BLaER1 treated with 17β-estradiol and CSF1 and Interleukin-3, amounts not matched to agents 10 nM and 100 nM (cell line): ENCODE data around the gene RBFOX1.

Experiments used
- H3K27ac ChIP-seq, 11 experiments: shearing (Covaris generic); formaldehyde crosslinking; 2 replicates each; pipeline ENCODE4 v1.8.1; 2022
- H3K27me3 ChIP-seq, 11 experiments: shearing (Covaris generic); formaldehyde crosslinking; 2 replicates each; pipeline ENCODE4 v1.8.1; 2022
- H3K36me3 ChIP-seq, 11 experiments: shearing (Covaris generic); formaldehyde crosslinking; 2 replicates each; pipeline ENCODE4 v1.8.1; 2022
- H3K4me1 ChIP-seq, 10 experiments: shearing (Covaris generic); formaldehyde crosslinking; 2 replicates each; pipeline ENCODE4 v1.8.1; 2022
- H3K4me2 ChIP-seq, 11 experiments: shearing (Covaris generic); formaldehyde crosslinking; 2 replicates each; pipeline ENCODE4 v1.8.1; 2022
- H3K4me3 ChIP-seq, 10 experiments: shearing (Covaris generic); formaldehyde crosslinking; 2 replicates each; pipeline ENCODE4 v1.8.1; 2022
- H3K9ac ChIP-seq, 11 experiments: shearing (Covaris generic); formaldehyde crosslinking; 2 replicates each; pipeline ENCODE4 v1.8.1; 2022
- H3K9me3 ChIP-seq, 11 experiments: shearing (Covaris generic); formaldehyde crosslinking; replicated peaks in 1 of 11; 2 replicates each; pipeline ENCODE4 v1.8.1; 2022
- H4K20me1 ChIP-seq, 11 experiments: shearing (Covaris generic); formaldehyde crosslinking; 2 replicates each; pipeline ENCODE4 v1.8.1; 2022
- Cebpa-rat ChIP-seq, 11 experiments: shearing (Covaris generic); IDR thresholded peaks; 2 replicates each; pipeline ENCODE4 v1.8.1; 2022

The RBFOX1 gene

DNA sequence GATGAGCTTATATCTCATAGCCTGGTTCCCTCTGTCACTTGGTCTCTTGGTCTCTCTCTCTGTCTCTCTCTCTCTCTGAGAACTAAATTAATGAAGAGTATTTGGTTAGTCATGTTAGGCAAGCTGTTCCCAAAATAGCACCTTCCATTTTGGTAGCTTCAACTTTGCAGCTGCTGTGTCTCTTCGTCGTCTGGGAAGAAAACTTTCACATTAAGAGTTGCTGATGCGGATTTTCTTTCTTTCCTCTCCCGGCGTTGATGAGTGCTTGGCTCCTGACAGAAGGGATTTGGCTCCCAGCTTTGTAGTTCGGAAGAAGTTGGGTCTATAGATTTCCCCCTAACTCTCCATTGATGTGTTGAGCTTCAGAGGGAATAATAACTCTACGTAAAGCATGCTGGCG lies at the start of gene RBFOX1:
Gene RBFOX1, plus strand, starts transcription at position 235 of the 400 bp plus-strand sequence.
- Histone ChIP-seq H3K4me2 (peak within 1 kb of the TSS in 10 of 11 experiments; percentile 29 to 64 (median 40); a peak in 19 of 22 replicates), H3K4me1 (peaks cover 0 to 20% (median 10%) of the 10 kb centered on the region in 10 experiments; a peak in 12 of 20 replicates), H3K27ac (no peak within 1 kb of the TSS), H3K9ac (no peak within 1 kb of the TSS), H3K9me3 (no peaks in the 10 kb centered on the region), H3K4me3 (no peak within 1 kb of the TSS), H4K20me1 (no peaks in the 10 kb centered on the region), H3K27me3 (no peaks in the 10 kb centered on the region), H3K36me3 (no peaks in the 10 kb centered on the region)
- TF ChIP-seq Cebpa-rat (IDR thresholded peaks at IDR 0.05) = no peak

DNA sequence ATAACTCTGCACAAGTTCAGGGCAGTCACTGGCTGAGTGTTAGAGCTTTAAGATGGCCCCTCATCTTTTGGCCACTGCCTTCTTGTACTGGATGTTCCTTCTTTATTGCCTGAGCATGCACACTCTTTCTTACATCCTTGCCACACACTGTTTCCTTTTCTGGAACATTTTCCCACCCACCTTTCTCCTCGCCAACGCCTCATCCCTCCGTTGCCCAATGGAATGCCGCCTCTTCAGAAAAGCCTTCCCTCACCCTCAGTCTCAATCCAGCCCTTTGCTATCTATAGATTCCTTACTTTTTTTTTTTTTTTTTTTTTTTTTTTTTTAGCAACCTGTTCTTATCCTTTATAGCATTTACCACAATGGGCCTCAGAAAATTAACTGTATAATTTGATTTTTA lies 47.9 kb upstream of the RBFOX1 start:
- no peak for TF ChIP-seq Cebpa-rat (IDR thresholded peaks at IDR 0.05)
- Histone ChIP-seq H3K4me2 (no peak overlapping the region), H3K36me3 (no peaks in the 10 kb centered on the region), H3K4me1 (peaks cover 9 to 15% (median 12%) of the 10 kb centered on the region in 10 experiments; a peak in 15 of 20 replicates), H3K9ac (no peak overlapping the region), H3K9me3 (peaks cover 8 to 14% (median 11%) of the 10 kb centered on the region in 11 experiments; a peak in 19 of 22 replicates), H4K20me1 (no peaks in the 10 kb centered on the region), H3K27ac (no peak overlapping the region), H3K4me3 (no peak overlapping the region), H3K27me3 (no peaks in the 10 kb centered on the region)

DNA sequence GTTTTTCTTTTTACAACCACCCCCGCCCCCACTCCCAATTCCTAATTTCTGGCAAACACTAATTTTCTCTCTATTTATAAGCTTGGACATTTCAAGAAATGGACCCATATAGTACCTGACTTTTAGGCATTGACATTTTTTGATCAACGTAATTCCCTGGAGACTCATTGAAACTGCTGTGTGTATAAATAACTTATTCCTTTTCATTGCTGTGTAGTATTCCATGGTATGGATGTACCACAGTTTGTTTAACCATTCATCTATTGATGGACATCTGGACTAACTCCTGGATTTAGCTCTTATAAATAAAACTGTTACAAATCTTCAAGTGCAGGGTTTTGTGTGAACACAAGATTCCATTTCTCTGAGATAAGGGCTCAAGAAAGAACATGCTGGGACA lies 47.1 kb upstream of the RBFOX1 start:
- Histone ChIP-seq H3K27me3 (no peaks in the 10 kb centered on the region), H3K4me1 (peaks cover 9 to 15% (median 12%) of the 10 kb centered on the region in 10 experiments; a peak in 15 of 20 replicates), H3K4me2 (no peak overlapping the region), H3K9ac (no peak overlapping the region), H4K20me1 (no peaks in the 10 kb centered on the region), H3K4me3 (no peak overlapping the region), H3K36me3 (no peaks in the 10 kb centered on the region), H3K9me3 (peaks cover 8 to 14% (median 11%) of the 10 kb centered on the region in 11 experiments; a peak in 19 of 22 replicates), H3K27ac (no peak overlapping the region)
- TF ChIP-seq Cebpa-rat (IDR thresholded peaks at IDR 0.05) = no peak

DNA sequence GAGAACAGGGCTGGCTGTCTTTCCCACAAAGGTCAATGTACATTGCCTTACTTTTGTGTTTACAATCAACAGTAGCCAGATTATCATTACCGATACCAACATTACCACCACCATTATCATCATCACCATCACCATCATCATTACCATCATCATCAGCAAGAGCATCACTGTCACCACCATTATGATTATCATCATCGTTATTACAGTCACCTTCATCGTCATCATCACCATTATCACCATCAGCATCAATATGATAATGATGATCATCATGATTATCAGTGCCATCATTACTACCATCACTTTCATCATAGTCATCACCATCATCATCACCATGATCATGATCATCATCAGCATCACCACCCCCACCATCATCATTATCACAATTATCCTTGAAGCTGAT lies 43.3 kb upstream of the RBFOX1 start:
- Histone ChIP-seq H3K27me3 (no peaks in the 10 kb centered on the region), H3K9me3 (peaks cover 8 to 14% (median 11%) of the 10 kb centered on the region in 11 experiments; a peak in 19 of 22 replicates), H3K4me3 (no peak overlapping the region), H3K4me1 (no peaks in the 10 kb centered on the region), H3K4me2 (no peak overlapping the region), H3K27ac (no peak overlapping the region), H3K36me3 (no peaks in the 10 kb centered on the region), H3K9ac (no peak overlapping the region), H4K20me1 (no peaks in the 10 kb centered on the region)
- TF ChIP-seq Cebpa-rat (IDR thresholded peaks at IDR 0.05) = no peak

DNA sequence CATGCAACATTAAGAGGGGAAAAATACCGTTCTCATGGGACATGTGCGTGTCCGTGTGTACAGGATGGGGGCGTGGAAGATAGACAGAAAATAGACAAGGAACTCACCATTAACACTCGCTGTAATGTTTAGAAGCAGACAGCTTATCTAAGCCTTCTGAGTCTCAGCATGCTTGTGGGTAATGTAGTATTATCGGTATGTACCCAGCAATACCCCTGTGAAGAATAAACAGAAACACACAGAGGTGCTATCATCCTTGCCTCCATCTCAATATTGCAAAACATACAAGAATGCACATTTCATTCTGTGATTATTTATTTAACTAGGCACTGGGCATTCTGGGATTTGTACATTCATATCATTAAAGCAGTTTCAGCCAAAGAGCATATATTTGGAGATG lies 42.0 kb upstream of the RBFOX1 start:
- no peak for TF ChIP-seq Cebpa-rat (IDR thresholded peaks at IDR 0.05)
- Histone ChIP-seq H3K27ac (no peak overlapping the region), H3K9ac (no peak overlapping the region), H4K20me1 (no peaks in the 10 kb centered on the region), H3K4me3 (no peak overlapping the region), H3K27me3 (no peaks in the 10 kb centered on the region), H3K36me3 (no peaks in the 10 kb centered on the region), H3K4me1 (no peaks in the 10 kb centered on the region), H3K4me2 (no peak overlapping the region), H3K9me3 (peaks cover 2 to 7% (median 5%) of the 10 kb centered on the region in 11 experiments; a peak in 17 of 22 replicates)

DNA sequence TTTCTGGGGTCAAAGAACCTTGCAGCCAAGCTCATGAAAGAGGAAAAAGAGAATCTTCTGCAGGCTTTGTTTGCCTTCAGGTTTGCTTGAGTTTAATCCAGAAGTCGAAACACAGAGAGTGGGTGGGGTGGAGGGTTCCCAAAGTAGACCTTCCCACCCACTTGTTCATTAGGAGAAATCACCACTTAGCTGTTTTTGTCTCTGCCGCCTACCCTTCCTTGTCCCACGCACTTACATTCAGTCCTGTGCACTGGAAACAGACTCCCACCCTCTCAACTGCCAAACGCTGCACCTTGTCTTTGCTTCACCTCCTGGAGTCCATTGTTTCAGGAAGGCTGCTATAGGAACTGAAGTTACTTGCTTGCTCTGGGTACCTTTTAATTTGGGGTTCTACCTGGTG lies 38.6 kb upstream of the RBFOX1 start:
- Histone ChIP-seq H3K4me2 (no peak overlapping the region), H3K27me3 (no peaks in the 10 kb centered on the region), H3K9ac (no peak overlapping the region), H3K9me3 (no peaks in the 10 kb centered on the region), H3K4me1 (no peaks in the 10 kb centered on the region), H4K20me1 (no peaks in the 10 kb centered on the region), H3K4me3 (no peak overlapping the region), H3K27ac (no peak overlapping the region), H3K36me3 (no peaks in the 10 kb centered on the region)
- no peak for TF ChIP-seq Cebpa-rat (IDR thresholded peaks at IDR 0.05)

DNA sequence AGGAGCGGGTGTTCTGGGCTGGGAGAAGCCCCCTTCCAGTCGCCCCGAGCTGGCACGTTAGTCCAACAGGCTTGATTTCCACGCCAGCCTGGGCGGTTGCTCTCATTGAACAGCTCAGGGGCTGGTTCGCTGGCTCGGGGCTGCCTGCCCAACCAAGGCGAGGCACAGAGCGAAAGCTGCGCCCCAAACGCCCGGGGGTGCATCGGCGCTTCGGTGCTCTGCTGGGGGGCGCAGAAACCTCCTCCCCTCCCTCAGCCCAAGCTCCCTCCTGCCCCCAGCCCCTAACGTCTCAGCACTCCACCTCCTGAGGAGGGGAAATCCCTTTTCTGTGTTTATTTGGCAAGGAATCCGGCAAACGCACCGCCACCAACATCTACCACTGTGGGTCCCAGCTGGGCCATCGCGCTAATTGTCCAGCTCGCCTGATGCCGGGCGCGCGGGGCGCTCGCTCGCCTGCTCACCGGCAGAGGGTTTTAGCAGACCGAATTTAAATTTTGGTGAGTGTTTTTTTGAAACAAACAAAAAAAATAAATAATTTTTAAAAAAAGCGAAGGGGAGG lies 29.5 kb upstream of the RBFOX1 start:
- Histone ChIP-seq H3K36me3 (no peaks in the 10 kb centered on the region), H3K4me3 (no peak overlapping the region), H3K27me3 (no peaks in the 10 kb centered on the region), H3K4me1 (peaks cover 0 to 13% (median 0%) of the 10 kb centered on the region in 10 experiments; a peak in 4 of 20 replicates), H4K20me1 (no peaks in the 10 kb centered on the region), H3K9me3 (no peaks in the 10 kb centered on the region), H3K27ac (no peak overlapping the region), H3K4me2 (no peak overlapping the region), H3K9ac (no peak overlapping the region)
- TF ChIP-seq Cebpa-rat (IDR thresholded peaks at IDR 0.05) = no peak

DNA sequence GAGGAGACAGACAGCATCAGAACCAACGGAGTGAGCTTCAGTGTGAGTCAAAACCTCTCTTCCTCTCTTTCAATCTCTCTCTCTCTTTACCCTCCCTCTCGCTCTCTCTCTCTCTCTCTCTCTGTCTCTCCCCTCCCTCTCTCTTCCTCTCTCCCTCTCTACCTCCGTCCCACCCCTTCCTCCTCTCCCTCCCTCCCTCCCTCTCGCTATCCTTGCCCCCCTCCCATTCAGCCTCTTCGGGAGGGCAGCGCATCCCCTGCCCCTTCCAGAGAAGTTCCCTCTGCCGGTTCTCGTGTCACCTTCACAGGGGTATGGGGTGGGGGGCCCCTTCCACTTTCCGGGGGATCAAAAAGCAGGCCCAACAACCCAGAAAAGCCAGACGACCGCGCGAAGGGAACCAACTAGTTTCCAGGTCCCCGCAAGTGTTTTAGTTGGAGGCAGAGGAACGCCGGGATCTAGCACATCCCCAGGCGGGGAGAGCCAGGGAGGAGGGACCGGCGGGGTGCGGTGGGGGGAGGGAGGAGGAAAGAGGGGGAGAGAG lies 28.9 kb upstream of the RBFOX1 start:
- Histone ChIP-seq H3K36me3 (no peaks in the 10 kb centered on the region), H3K4me3 (no peak overlapping the region), H3K9ac (no peak overlapping the region), H3K4me2 (no peak overlapping the region), H3K9me3 (no peaks in the 10 kb centered on the region), H3K27ac (no peak overlapping the region), H3K4me1 (peaks cover 0 to 13% (median 0%) of the 10 kb centered on the region in 10 experiments; a peak in 4 of 20 replicates), H4K20me1 (no peaks in the 10 kb centered on the region), H3K27me3 (no peaks in the 10 kb centered on the region)
- no peak for TF ChIP-seq Cebpa-rat (IDR thresholded peaks at IDR 0.05)

DNA sequence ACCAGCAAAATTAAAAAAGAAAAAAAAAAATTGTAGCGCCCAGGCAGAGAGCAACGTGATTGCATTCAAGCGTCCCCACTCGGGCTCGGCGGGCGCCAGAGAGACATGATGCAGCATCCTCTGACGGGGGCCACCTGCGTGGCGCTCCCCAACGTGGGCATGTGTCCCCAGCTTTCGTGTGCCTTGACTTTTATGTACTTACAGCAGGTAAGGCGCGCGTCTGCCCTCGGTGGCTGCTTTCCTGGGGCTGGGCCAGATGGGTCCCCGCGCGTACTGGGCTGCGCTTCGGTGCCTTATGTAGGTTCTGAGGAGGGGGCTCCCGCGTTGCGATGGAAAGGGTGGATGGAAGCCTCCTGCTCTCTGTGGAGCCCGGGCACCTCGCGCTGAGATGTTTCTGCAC lies 28.4 kb upstream of the RBFOX1 start:
- Histone ChIP-seq H3K27me3 (no peaks in the 10 kb centered on the region), H3K9ac (no peak overlapping the region), H4K20me1 (no peaks in the 10 kb centered on the region), H3K4me3 (no peak overlapping the region), H3K36me3 (no peaks in the 10 kb centered on the region), H3K4me1 (peaks cover 0 to 13% (median 0%) of the 10 kb centered on the region in 10 experiments; a peak in 4 of 20 replicates), H3K27ac (no peak overlapping the region), H3K9me3 (no peaks in the 10 kb centered on the region), H3K4me2 (peak overlapping the region in 2 of 11 experiments; percentile 33 to 50; a peak in 3 of 22 replicates)
- no peak for TF ChIP-seq Cebpa-rat (IDR thresholded peaks at IDR 0.05)

DNA sequence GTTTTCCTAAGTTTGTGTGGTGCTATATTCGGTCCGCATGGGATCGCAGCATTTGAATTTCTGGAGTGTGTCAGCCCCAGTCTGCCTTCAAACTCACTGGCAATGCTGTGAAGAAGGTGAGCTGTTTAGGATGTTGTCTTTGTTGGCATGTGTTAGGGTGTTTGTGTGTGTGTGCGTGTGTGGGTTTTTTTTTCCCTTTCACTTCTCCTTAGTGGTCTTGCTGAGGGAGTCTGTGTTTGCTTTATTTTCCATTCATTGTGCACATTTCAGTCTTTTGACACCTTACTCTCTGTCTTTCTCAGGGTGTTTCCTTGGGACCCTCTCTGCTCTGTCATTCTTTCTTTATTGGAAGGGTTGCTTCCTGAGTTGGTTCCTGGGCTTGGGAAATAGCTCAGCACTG lies 27.7 kb upstream of the RBFOX1 start:
- H3K9ac ChIP-seq = no peak overlapping the region
- H3K4me2 ChIP-seq = peak overlapping the region in 2 of 11 experiments; percentile 33 to 50; a peak in 5 of 22 replicates
- no peak for TF ChIP-seq Cebpa-rat (IDR thresholded peaks at IDR 0.05)
- peaks cover 0 to 13% (median 0%) of the 10 kb centered on the region in 10 experiments; a peak in 4 of 20 replicates for H3K4me1 ChIP-seq
- H3K36me3 ChIP-seq = no peaks in the 10 kb centered on the region
- H3K4me3 ChIP-seq = no peak overlapping the region
- H3K27ac ChIP-seq = no peak overlapping the region
- H4K20me1 ChIP-seq = no peaks in the 10 kb centered on the region
- no peaks in the 10 kb centered on the region for H3K27me3 ChIP-seq
- no peaks in the 10 kb centered on the region for H3K9me3 ChIP-seq
